ENCODE results near the gene CEP41. TPM values are rescaled to one million over a fixed set of nuclear protein-coding genes. Genes with fewer than 3 reads are reported as not detected.

The CEP41 gene
- total RNA-seq, 2 experiments from 2014 or later, result 19.6 to 35.4 TPM

- intact Hi-C loops (cut with micrococcal nuclease; ENCODE audit: unreplicated experiment), result no loop called here
- H3K9me3 ChIP-seq (ENCODE audit: low read length), result peaks cover 4% of the 10 kb centered on the region; the same call in 1 of the 2 replicates
- H3K4me3 ChIP-seq (ENCODE audit: low read depth, low read length, poor library complexity, severe bottlenecking), result no peak overlapping the region
- no peak overlapping the region for H3K27ac ChIP-seq (ENCODE audit: low read depth, low read length, poor library complexity, severe bottlenecking)
- no peaks in the 10 kb centered on the region for H3K4me1 ChIP-seq (ENCODE audit: insufficient read depth, low read length, poor library complexity, severe bottlenecking)
- TF ChIP-seq, protein P1, sequence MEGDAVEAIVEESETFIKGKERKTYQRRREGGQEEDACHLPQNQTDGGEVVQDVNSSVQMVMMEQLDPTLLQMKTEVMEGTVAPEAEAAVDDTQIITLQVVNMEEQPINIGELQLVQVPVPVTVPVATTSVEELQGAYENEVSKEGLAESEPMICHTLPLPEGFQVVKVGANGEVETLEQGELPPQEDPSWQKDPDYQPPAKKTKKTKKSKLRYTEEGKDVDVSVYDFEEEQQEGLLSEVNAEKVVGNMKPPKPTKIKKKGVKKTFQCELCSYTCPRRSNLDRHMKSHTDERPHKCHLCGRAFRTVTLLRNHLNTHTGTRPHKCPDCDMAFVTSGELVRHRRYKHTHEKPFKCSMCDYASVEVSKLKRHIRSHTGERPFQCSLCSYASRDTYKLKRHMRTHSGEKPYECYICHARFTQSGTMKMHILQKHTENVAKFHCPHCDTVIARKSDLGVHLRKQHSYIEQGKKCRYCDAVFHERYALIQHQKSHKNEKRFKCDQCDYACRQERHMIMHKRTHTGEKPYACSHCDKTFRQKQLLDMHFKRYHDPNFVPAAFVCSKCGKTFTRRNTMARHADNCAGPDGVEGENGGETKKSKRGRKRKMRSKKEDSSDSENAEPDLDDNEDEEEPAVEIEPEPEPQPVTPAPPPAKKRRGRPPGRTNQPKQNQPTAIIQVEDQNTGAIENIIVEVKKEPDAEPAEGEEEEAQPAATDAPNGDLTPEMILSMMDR (conservative IDR thresholded peaks at IDR 0.05; ENCODE audit: low read length), result no peak
- no peak for TF ChIP-seq EZH2phosphoT487 (IDR thresholded peaks at IDR 0.05; ENCODE audit: borderline replicate concordance, low read depth, low read length)
- BruUV-seq (replicated peaks), result no TSS peak
- no peaks in the 10 kb centered on the region for H3K79me2 ChIP-seq (ENCODE audit: insufficient read depth, low read depth, low read length)
- no peak for DNase-seq (ENCODE audit: low spot score)
- H2AFZ ChIP-seq (ENCODE audit: low read length), result no peak overlapping the region
- no peaks in the 10 kb centered on the region for H4K20me1 ChIP-seq (ENCODE audit: insufficient read depth, low read length)
- ChIA-PET POLR2A (no interaction called here), CTCF (ENCODE audit: unreplicated experiment) (no interaction called here)
- no peak overlapping the region for H3K4me2 ChIP-seq (ENCODE audit: low read length)
- H3K36me3 ChIP-seq (ENCODE audit: insufficient read depth, low read length), result no peaks in the 10 kb centered on the region
- H3K9me2 ChIP-seq (ENCODE audit: insufficient read depth, low read length), result no peaks in the 10 kb centered on the region
These were observed 66.3 kb downstream of the CEP41 start for GRCh38 chr7:130374507-130374906.

- intact Hi-C loops (cut with micrococcal nuclease; ENCODE audit: unreplicated experiment), result no loop called here
- CTCF ChIA-PET (ENCODE audit: unreplicated experiment), result no interaction called here
- H3K4me1 ChIP-seq (ENCODE audit: insufficient read depth, low read length, poor library complexity, severe bottlenecking), result no peaks in the 10 kb centered on the region
- POLR2A ChIA-PET, result interaction anchor here (0.6 kb wide), 1 partner anchor 134 kb away, joined by 4 read pairs; no protein-coding TSS in a partner anchor
- H2AFZ ChIP-seq (ENCODE audit: low read length), result no peak overlapping the region
- no peak overlapping the region for H3K27ac ChIP-seq (ENCODE audit: low read depth, low read length, poor library complexity, severe bottlenecking)
- no peaks in the 10 kb centered on the region for H3K9me2 ChIP-seq (ENCODE audit: insufficient read depth, low read length)
- no peak for DNase-seq (ENCODE audit: low spot score)
- no peak overlapping the region for H3K4me2 ChIP-seq (ENCODE audit: low read length)
- no peaks in the 10 kb centered on the region for H4K20me1 ChIP-seq (ENCODE audit: insufficient read depth, low read length)
- H3K9me3 ChIP-seq (ENCODE audit: low read length), result peaks cover 4% of the 10 kb centered on the region; the same call in 1 of the 2 replicates
- H3K79me2 ChIP-seq (ENCODE audit: insufficient read depth, low read depth, low read length), result no peaks in the 10 kb centered on the region
- no peak for TF ChIP-seq EZH2phosphoT487 (IDR thresholded peaks at IDR 0.05; ENCODE audit: borderline replicate concordance, low read depth, low read length)
- TF ChIP-seq, protein P1 (conservative IDR thresholded peaks at IDR 0.05; ENCODE audit: low read length), result no peak
- H3K36me3 ChIP-seq (ENCODE audit: insufficient read depth, low read length), result no peaks in the 10 kb centered on the region
- H3K4me3 ChIP-seq (ENCODE audit: low read depth, low read length, poor library complexity, severe bottlenecking), result no peak overlapping the region
- no TSS peak for BruUV-seq (replicated peaks)
These were observed 68.2 kb downstream of the CEP41 start for GRCh38 chr7:130372402-130373165.

- Histone ChIP-seq H4K20me1 (ENCODE audit: insufficient read depth, low read length) (no peaks in the 10 kb centered on the region), H3K36me3 (ENCODE audit: insufficient read depth, low read length) (no peaks in the 10 kb centered on the region), H3K4me3 (ENCODE audit: low read depth, low read length, poor library complexity, severe bottlenecking) (no peak overlapping the region), H3K9me2 (ENCODE audit: insufficient read depth, low read length) (no peaks in the 10 kb centered on the region), H3K4me2 (ENCODE audit: low read length) (no peak overlapping the region), H3K27ac (ENCODE audit: low read depth, low read length, poor library complexity, severe bottlenecking) (no peak overlapping the region), H3K79me2 (ENCODE audit: insufficient read depth, low read depth, low read length) (no peaks in the 10 kb centered on the region), H3K4me1 (ENCODE audit: insufficient read depth, low read length, poor library complexity, severe bottlenecking) (no peaks in the 10 kb centered on the region), H2AFZ (ENCODE audit: low read length) (no peak overlapping the region), H3K9me3 (ENCODE audit: low read length) (peaks cover 2% of the 10 kb centered on the region; the same call in 1 of the 2 replicates)
- TF ChIP-seq, protein P1 (conservative IDR thresholded peaks at IDR 0.05; ENCODE audit: low read length), result no peak
- TF ChIP-seq EZH2phosphoT487 (IDR thresholded peaks at IDR 0.05; ENCODE audit: borderline replicate concordance, low read depth, low read length), result no peak
- intact Hi-C loops (cut with micrococcal nuclease; ENCODE audit: unreplicated experiment), result no loop called here
- ChIA-PET POLR2A (no interaction called here), CTCF (ENCODE audit: unreplicated experiment) (no interaction called here)
- no TSS peak for BruUV-seq (replicated peaks)
- DNase-seq (ENCODE audit: low spot score), result no peak
These were observed 69.8 kb downstream of the CEP41 start for GRCh38 chr7:130371046-130371445.
